ENCODE results near the gene A1BG.

- TF ChIP-seq EZH2 (IDR thresholded peaks at IDR 0.05) (no peak), POLR2AphosphoS5 (IDR thresholded peaks at IDR 0.05; ENCODE audit: borderline replicate concordance, low read depth, low read length) (peak; percentile 10; the same call in 1 of the 2 replicates), FOXP2 (optimal IDR thresholded peaks at IDR 0.05; ENCODE audit: control extremely low read depth, extremely low read length, insufficient read depth) (no peak)
Observed at GRCh38 chr19:58326914-58327726, 26.2 kb downstream of the A1BG start, which contains the start of gene ZSCAN22.

Data from SK-N-MC (cell line).